WTC11 (cell line): ENCODE data around the gene AKAP11. TPM values are rescaled to one million over a fixed set of nuclear protein-coding genes. Genes with fewer than 3 reads are reported as not detected.

Source experiments
- ATAC-seq: fragments of 200-7000 bp; cut with Tn5 transposase; 2 replicates; pipeline ENCODE4 v1.10.0; 2021; ENCODE audit warnings: mild to moderate bottlenecking, moderate library complexity
- CTCF ChIA-PET: fragments of 300-600 bp; sonication (Branson Sonifier 250); formaldehyde crosslinking; loops from one replicate; lab custom pipeline; 2021; ENCODE audit warnings: antibody characterized with exemption; lab: Charles Lee
- POLR2A ChIA-PET: fragments of 350-600 bp; sonication (Branson Sonifier 250); formaldehyde crosslinking; loops from one replicate; lab custom pipeline; 2021; ENCODE audit warnings: antibody characterized with exemption; lab: Charles Lee
- DNase-seq: peaks from one replicate; pipeline ENCODE4 v3.0.0; 2021; ENCODE audit warnings: low spot score
- H3K27ac Mint-ChIP-seq: 2 replicates; pipeline ENCODE4 v1.8.0; 2021; ENCODE audit warnings: mixed read lengths
- H3K27me3 Mint-ChIP-seq: 2 replicates; pipeline ENCODE4 v1.8.0; 2021; ENCODE audit warnings: low read depth, mild to moderate bottlenecking, moderate library complexity, mixed read lengths
- H3K36me3 Mint-ChIP-seq: 2 replicates; pipeline ENCODE4 v1.8.0; 2021; ENCODE audit warnings: mixed read lengths
- H3K4me1 Mint-ChIP-seq: 2 replicates; pipeline ENCODE4 v1.8.0; 2022; ENCODE audit warnings: mixed read lengths
- H3K4me3 Mint-ChIP-seq: 2 replicates; pipeline ENCODE4 v1.8.0; 2021; ENCODE audit warnings: mild to moderate bottlenecking, moderate library complexity, mixed read lengths
- H3K9me3 Mint-ChIP-seq: 2 replicates; pipeline ENCODE4 v1.8.0; 2021; ENCODE audit warnings: mixed read lengths
- ATF1 ChIP-seq: sonication (generic); formaldehyde crosslinking; IDR thresholded peaks from 2 replicates; pipeline ENCODE4 v1.8.1; 2023; ENCODE audit warnings: mild to moderate bottlenecking, moderate library complexity, missing genetic modification reagents
- ETV6 ChIP-seq: sonication (generic); formaldehyde crosslinking; IDR thresholded peaks from 2 replicates; pipeline ENCODE4 v1.8.1; 2022; ENCODE audit warnings: mild to moderate bottlenecking, missing genetic modification reagents
- FOXP1 ChIP-seq: sonication (generic); formaldehyde crosslinking; IDR thresholded peaks from 2 replicates; pipeline ENCODE4 v1.8.0; 2022; ENCODE audit warnings: missing genetic modification reagents, mild to moderate bottlenecking, moderate library complexity, borderline replicate concordance
- IRF2 ChIP-seq: sonication (generic); formaldehyde crosslinking; IDR thresholded peaks from 2 replicates; pipeline ENCODE4 v1.8.0; 2022; ENCODE audit warnings: low read depth, missing genetic modification reagents, borderline replicate concordance
- KAT7 ChIP-seq: sonication (generic); formaldehyde crosslinking; IDR thresholded peaks from 2 replicates; pipeline ENCODE4 v1.8.1; 2023; ENCODE audit warnings: missing genetic modification reagents, mild to moderate bottlenecking, borderline replicate concordance
- MYBL2 ChIP-seq: sonication (generic); formaldehyde crosslinking; IDR thresholded peaks from 2 replicates; pipeline ENCODE4 v1.8.1; 2023; ENCODE audit warnings: mild to moderate bottlenecking, moderate library complexity, missing genetic modification reagents
- NFYB ChIP-seq: sonication (generic); formaldehyde crosslinking; conservative IDR thresholded peaks from 2 replicates; pipeline ENCODE4 v1.8.0; 2022; ENCODE audit warnings: low read depth, missing genetic modification reagents
- NR2C2 ChIP-seq: sonication (generic); formaldehyde crosslinking; IDR thresholded peaks from 2 replicates; pipeline ENCODE4 v1.8.0; 2022; ENCODE audit warnings: mild to moderate bottlenecking, missing genetic modification reagents
- NR3C1 ChIP-seq: sonication (generic); formaldehyde crosslinking; conservative IDR thresholded peaks from 2 replicates; pipeline ENCODE4 v1.8.1; 2023; ENCODE audit warnings: low read depth, mild to moderate bottlenecking, missing genetic modification reagents
- TEAD1 ChIP-seq: sonication (generic); formaldehyde crosslinking; IDR thresholded peaks from 2 replicates; pipeline ENCODE4 v1.8.0; 2022; ENCODE audit warnings: mild to moderate bottlenecking, missing genetic modification reagents
- TEAD4 ChIP-seq: sonication (generic); formaldehyde crosslinking; IDR thresholded peaks from 2 replicates; pipeline ENCODE4 v1.8.0; 2022; ENCODE audit warnings: mild to moderate bottlenecking, missing genetic modification reagents
- ZNF317 ChIP-seq: sonication (generic); formaldehyde crosslinking; IDR thresholded peaks from 2 replicates; pipeline ENCODE4 v1.8.1; 2023; ENCODE audit warnings: low read depth, mild to moderate bottlenecking, moderate library complexity, missing genetic modification reagents, borderline replicate concordance
- ZNF416 ChIP-seq: fragments of 250-450 bp; sonication (Bioruptor Pico); IDR thresholded peaks from 2 replicates; pipeline ENCODE4 v1.9.0; 2021; ENCODE audit warnings: mild to moderate bottlenecking, inconsistent platforms
- total RNA-seq: library from RNA; stranded (reverse); gene quantifications from 3 replicates; pipeline ENCODE4 v1.2.3, GENCODE V29; 2021
- TF ChIP-seq, protein P1 (sequence below): fragments of 250-450 bp; sonication (Bioruptor Pico); IDR thresholded peaks from 2 replicates; pipeline ENCODE4 v1.9.0; 2021; ENCODE audit warnings: mild to moderate bottlenecking
- TF ChIP-seq, protein P2 (sequence below): sonication (generic); formaldehyde crosslinking; IDR thresholded peaks from 2 replicates; pipeline ENCODE4 v1.8.0; 2022; ENCODE audit warnings: missing genetic modification reagents
- TF ChIP-seq, protein P3 (sequence below): fragments of 200-600 bp; IDR thresholded peaks from 2 replicates; pipeline ENCODE4 v1.8.0; 2022; ENCODE audit warnings: antibody characterized with exemption
- TF ChIP-seq, protein P4 (sequence below): sonication (generic); formaldehyde crosslinking; IDR thresholded peaks from 2 replicates; pipeline ENCODE4 v1.8.0; 2022; ENCODE audit warnings: mild to moderate bottlenecking, missing genetic modification reagents
- TF ChIP-seq, protein P5 (sequence below): sonication (generic); formaldehyde crosslinking; IDR thresholded peaks from 2 replicates; pipeline ENCODE4 v1.8.1; 2022; ENCODE audit warnings: mild to moderate bottlenecking, moderate library complexity, missing genetic modification reagents
- TF ChIP-seq, protein P6 (sequence below): sonication (generic); formaldehyde crosslinking; IDR thresholded peaks from 2 replicates; pipeline ENCODE4 v1.8.1; 2023; ENCODE audit warnings: mild to moderate bottlenecking, missing genetic modification reagents
- TF ChIP-seq, protein P7 (sequence below): sonication (generic); formaldehyde crosslinking; IDR thresholded peaks from 2 replicates; pipeline ENCODE4 v1.8.1; 2023; ENCODE audit warnings: mild to moderate bottlenecking, missing genetic modification reagents, moderate library complexity

The AKAP11 gene
- total RNA-seq, 1 experiment from 2014 or later, result 16.7 TPM

DNA sequence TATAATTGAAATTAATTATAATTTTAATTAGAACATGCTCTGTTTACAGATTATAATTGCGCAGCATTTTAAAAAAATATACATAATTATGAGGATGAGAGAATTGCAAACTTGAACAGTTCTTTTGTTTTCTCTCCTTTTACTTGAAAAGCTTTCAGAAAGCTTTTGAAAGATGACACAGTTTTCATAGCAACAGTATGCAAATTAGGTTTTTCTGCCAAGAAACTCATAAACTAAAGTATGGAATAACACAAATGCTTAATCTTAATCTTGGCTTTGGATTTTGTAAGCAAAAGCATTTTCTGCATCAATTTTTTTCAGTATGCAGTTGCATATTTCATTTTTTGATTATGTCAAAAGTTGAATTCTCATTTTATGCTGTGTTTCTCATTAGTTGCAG is 32.8 kb upstream of the AKAP11 start (continued):
- TF ChIP-seq, protein P1, sequence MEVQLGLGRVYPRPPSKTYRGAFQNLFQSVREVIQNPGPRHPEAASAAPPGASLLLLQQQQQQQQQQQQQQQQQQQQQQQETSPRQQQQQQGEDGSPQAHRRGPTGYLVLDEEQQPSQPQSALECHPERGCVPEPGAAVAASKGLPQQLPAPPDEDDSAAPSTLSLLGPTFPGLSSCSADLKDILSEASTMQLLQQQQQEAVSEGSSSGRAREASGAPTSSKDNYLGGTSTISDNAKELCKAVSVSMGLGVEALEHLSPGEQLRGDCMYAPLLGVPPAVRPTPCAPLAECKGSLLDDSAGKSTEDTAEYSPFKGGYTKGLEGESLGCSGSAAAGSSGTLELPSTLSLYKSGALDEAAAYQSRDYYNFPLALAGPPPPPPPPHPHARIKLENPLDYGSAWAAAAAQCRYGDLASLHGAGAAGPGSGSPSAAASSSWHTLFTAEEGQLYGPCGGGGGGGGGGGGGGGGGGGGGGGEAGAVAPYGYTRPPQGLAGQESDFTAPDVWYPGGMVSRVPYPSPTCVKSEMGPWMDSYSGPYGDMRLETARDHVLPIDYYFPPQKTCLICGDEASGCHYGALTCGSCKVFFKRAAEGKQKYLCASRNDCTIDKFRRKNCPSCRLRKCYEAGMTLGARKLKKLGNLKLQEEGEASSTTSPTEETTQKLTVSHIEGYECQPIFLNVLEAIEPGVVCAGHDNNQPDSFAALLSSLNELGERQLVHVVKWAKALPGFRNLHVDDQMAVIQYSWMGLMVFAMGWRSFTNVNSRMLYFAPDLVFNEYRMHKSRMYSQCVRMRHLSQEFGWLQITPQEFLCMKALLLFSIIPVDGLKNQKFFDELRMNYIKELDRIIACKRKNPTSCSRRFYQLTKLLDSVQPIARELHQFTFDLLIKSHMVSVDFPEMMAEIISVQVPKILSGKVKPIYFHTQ (CRISPR knock-in tag), result no peak
- no peak for TF ChIP-seq ZNF416 (CRISPR knock-in tag)
- no peak for TF ChIP-seq IRF2 (CRISPR knock-in tag)
- no peak for TF ChIP-seq ATF1 (CRISPR knock-in tag)
- TF ChIP-seq TEAD1 (CRISPR knock-in tag), result no peak
- TF ChIP-seq NR2C2 (CRISPR knock-in tag), result no peak
- TF ChIP-seq ETV6 (CRISPR knock-in tag), result no peak
- TF ChIP-seq ZNF317 (CRISPR knock-in tag), result no peak
- TF ChIP-seq, protein P2, sequence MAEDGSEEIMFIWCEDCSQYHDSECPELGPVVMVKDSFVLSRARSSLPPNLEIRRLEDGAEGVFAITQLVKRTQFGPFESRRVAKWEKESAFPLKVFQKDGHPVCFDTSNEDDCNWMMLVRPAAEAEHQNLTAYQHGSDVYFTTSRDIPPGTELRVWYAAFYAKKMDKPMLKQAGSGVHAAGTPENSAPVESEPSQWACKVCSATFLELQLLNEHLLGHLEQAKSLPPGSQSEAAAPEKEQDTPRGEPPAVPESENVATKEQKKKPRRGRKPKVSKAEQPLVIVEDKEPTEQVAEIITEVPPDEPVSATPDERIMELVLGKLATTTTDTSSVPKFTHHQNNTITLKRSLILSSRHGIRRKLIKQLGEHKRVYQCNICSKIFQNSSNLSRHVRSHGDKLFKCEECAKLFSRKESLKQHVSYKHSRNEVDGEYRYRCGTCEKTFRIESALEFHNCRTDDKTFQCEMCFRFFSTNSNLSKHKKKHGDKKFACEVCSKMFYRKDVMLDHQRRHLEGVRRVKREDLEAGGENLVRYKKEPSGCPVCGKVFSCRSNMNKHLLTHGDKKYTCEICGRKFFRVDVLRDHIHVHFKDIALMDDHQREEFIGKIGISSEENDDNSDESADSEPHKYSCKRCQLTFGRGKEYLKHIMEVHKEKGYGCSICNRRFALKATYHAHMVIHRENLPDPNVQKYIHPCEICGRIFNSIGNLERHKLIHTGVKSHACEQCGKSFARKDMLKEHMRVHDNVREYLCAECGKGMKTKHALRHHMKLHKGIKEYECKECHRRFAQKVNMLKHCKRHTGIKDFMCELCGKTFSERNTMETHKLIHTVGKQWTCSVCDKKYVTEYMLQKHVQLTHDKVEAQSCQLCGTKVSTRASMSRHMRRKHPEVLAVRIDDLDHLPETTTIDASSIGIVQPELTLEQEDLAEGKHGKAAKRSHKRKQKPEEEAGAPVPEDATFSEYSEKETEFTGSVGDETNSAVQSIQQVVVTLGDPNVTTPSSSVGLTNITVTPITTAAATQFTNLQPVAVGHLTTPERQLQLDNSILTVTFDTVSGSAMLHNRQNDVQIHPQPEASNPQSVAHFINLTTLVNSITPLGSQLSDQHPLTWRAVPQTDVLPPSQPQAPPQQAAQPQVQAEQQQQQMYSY (CRISPR knock-in tag), result no peak

DNA sequence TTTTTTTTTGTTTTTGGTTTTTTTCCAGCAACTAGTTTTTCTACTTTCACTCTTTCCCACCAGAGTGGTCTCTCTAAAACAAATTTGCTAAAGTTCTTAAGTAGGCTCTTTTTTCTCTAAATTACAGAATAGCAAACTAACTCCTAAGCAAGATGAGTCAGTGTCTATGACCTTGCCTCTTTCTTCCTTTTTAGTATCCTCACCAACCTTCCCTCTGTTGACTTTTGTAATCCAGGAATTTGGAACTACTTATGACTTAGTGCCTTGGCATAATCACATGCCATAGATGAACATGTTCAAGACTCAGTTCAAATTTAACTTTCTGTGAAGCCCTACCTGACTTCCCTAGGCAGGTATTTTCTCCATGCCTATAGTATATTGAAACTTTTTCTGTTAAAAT is 32.3 kb upstream of the AKAP11 start:
- POLR2A ChIA-PET, result no interaction called here
- ATAC-seq (no peak), DNase-seq (no peak)
- Mint-ChIP-seq H3K4me1 (no peaks in the 10 kb centered on the region), H3K36me3 (no peaks in the 10 kb centered on the region), H3K9me3 (no peaks in the 10 kb centered on the region), H3K27ac (no peak overlapping the region), H3K27me3 (no peaks in the 10 kb centered on the region), H3K4me3 (no peak overlapping the region)
- no peak for TF ChIP-seq NFYB (CRISPR knock-in tag)
- TF ChIP-seq, protein P3, sequence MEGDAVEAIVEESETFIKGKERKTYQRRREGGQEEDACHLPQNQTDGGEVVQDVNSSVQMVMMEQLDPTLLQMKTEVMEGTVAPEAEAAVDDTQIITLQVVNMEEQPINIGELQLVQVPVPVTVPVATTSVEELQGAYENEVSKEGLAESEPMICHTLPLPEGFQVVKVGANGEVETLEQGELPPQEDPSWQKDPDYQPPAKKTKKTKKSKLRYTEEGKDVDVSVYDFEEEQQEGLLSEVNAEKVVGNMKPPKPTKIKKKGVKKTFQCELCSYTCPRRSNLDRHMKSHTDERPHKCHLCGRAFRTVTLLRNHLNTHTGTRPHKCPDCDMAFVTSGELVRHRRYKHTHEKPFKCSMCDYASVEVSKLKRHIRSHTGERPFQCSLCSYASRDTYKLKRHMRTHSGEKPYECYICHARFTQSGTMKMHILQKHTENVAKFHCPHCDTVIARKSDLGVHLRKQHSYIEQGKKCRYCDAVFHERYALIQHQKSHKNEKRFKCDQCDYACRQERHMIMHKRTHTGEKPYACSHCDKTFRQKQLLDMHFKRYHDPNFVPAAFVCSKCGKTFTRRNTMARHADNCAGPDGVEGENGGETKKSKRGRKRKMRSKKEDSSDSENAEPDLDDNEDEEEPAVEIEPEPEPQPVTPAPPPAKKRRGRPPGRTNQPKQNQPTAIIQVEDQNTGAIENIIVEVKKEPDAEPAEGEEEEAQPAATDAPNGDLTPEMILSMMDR, result no peak
- TF ChIP-seq, protein P4, sequence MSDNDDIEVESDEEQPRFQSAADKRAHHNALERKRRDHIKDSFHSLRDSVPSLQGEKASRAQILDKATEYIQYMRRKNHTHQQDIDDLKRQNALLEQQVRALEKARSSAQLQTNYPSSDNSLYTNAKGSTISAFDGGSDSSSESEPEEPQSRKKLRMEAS, result no peak
- TF ChIP-seq, protein P5, sequence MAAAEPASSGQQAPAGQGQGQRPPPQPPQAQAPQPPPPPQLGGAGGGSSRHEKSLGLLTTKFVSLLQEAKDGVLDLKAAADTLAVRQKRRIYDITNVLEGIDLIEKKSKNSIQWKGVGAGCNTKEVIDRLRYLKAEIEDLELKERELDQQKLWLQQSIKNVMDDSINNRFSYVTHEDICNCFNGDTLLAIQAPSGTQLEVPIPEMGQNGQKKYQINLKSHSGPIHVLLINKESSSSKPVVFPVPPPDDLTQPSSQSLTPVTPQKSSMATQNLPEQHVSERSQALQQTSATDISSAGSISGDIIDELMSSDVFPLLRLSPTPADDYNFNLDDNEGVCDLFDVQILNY (CRISPR knock-in tag), result no peak
- no peak for TF ChIP-seq MYBL2 (CRISPR knock-in tag)
- TF ChIP-seq KAT7 (CRISPR knock-in tag), result no peak
- no peak for TF ChIP-seq NR3C1
- TF ChIP-seq FOXP1 (CRISPR knock-in tag), result no peak
- TF ChIP-seq TEAD4 (CRISPR knock-in tag), result no peak
- TF ChIP-seq, protein P6, sequence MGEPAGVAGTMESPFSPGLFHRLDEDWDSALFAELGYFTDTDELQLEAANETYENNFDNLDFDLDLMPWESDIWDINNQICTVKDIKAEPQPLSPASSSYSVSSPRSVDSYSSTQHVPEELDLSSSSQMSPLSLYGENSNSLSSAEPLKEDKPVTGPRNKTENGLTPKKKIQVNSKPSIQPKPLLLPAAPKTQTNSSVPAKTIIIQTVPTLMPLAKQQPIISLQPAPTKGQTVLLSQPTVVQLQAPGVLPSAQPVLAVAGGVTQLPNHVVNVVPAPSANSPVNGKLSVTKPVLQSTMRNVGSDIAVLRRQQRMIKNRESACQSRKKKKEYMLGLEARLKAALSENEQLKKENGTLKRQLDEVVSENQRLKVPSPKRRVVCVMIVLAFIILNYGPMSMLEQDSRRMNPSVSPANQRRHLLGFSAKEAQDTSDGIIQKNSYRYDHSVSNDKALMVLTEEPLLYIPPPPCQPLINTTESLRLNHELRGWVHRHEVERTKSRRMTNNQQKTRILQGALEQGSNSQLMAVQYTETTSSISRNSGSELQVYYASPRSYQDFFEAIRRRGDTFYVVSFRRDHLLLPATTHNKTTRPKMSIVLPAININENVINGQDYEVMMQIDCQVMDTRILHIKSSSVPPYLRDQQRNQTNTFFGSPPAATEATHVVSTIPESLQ (CRISPR knock-in tag), result no peak
- TF ChIP-seq, protein P7, sequence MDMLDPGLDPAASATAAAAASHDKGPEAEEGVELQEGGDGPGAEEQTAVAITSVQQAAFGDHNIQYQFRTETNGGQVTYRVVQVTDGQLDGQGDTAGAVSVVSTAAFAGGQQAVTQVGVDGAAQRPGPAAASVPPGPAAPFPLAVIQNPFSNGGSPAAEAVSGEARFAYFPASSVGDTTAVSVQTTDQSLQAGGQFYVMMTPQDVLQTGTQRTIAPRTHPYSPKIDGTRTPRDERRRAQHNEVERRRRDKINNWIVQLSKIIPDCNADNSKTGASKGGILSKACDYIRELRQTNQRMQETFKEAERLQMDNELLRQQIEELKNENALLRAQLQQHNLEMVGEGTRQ (CRISPR knock-in tag), result no peak
- CTCF ChIA-PET, result no interaction called here
